Measurements from ENCODE around the gene KRTAP4-12.
"Not testable (repeated sequence)": the region's sequence is repeated elsewhere in the genome, so short reads cannot be mapped to it uniquely, and the experiment has no call there.

The KRTAP4-12 gene

GRCh38 chr17:41123991-41124371 lies at the start of gene KRTAP4-12:
Gene KRTAP4-12, minus strand, starts transcription at chr17:41124182. Its CDS starts 60 bp downstream, at chr17:41124122.
- DNase-seq: not testable (repeated sequence)

- no peak for DNase-seq
These were observed 47.9 kb upstream of the KRTAP4-12 start for GRCh38 chr17:41171886-41172285.

GRCh38 chr17:41168121-41168520 lies 44.1 kb upstream of the KRTAP4-12 start, which contains the start of gene KRTAP4-3:
Gene KRTAP4-3, minus strand, starts transcription at chr17:41168221. Its CDS starts 49 bp downstream, at chr17:41168172.
- no peak for DNase-seq

GRCh38 chr17:41167561-41167960 lies 43.6 kb upstream of the KRTAP4-12 start:
- no peak for DNase-seq

GRCh38 chr17:41163828-41164227 lies 39.8 kb upstream of the KRTAP4-12 start:
- DNase-seq: no peak

GRCh38 chr17:41160648-41161047 lies 36.7 kb upstream of the KRTAP4-12 start, which contains the start of gene KRTAP4-4:
Gene KRTAP4-4, minus strand, starts transcription at chr17:41160748. Its CDS starts 57 bp downstream, at chr17:41160691.
- no peak for DNase-seq

GRCh38 chr17:41160190-41160589 lies 36.2 kb upstream of the KRTAP4-12 start:
- not testable (repeated sequence) for DNase-seq

GRCh38 chr17:41153856-41154255 lies 29.9 kb upstream of the KRTAP4-12 start:
- DNase-seq: peak; percentile 24 to 32 (median 27)

- DNase-seq: no peak
These were observed 27.5 kb upstream of the KRTAP4-12 start for GRCh38 chr17:41151525-41151924.

- no peak for DNase-seq
These were observed 26.0 kb upstream of the KRTAP4-12 start for GRCh38 chr17:41150026-41150425.

- DNase-seq: no peak
These were observed 25.6 kb upstream of the KRTAP4-12 start, which contains the start of gene KRTAP4-5 for GRCh38 chr17:41149652-41149985. Gene KRTAP4-5, minus strand, starts transcription at chr17:41149825. Its CDS starts 58 bp downstream, at chr17:41149767.

- peak in 1 of 3 donors; percentile 14 for DNase-seq
These were observed 25.1 kb upstream of the KRTAP4-12 start for GRCh38 chr17:41148971-41149651.

- DNase-seq: peak; percentile 9 to 47 (median 35)
These were observed 23.7 kb upstream of the KRTAP4-12 start for GRCh38 chr17:41147531-41148204.

- DNase-seq: no peak
These were observed 21.3 kb upstream of the KRTAP4-12 start for GRCh38 chr17:41145261-41145660.

- DNase-seq: no peak
These were observed 20.9 kb upstream of the KRTAP4-12 start for GRCh38 chr17:41144846-41145245.

- DNase-seq: no peak
These were observed 17.4 kb upstream of the KRTAP4-12 start for GRCh38 chr17:41141361-41141760.

- DNase-seq: peak; percentile 59 to 79 (median 75)
These were observed 16.6 kb upstream of the KRTAP4-12 start, which contains the start of gene KRTAP4-6 for GRCh38 chr17:41140360-41141131. Gene KRTAP4-6, minus strand, starts transcription at chr17:41140544. Its CDS starts 57 bp downstream, at chr17:41140487.

GRCh38 chr17:41139865-41140264 lies 15.9 kb upstream of the KRTAP4-12 start:
- not testable (repeated sequence) for DNase-seq

GRCh38 chr17:41133880-41134735 lies 10.1 kb upstream of the KRTAP4-12 start:
- no peak for DNase-seq

- peak in 1 of 3 donors; percentile 3 for DNase-seq
These were observed 8.0 kb upstream of the KRTAP4-12 start for GRCh38 chr17:41131979-41132378.

- DNase-seq: no peak
These were observed 3.4 kb upstream of the KRTAP4-12 start for GRCh38 chr17:41127371-41127770.

GRCh38 chr17:41126412-41126811 lies 2.4 kb upstream of the KRTAP4-12 start:
- no peak for DNase-seq
